Astrocyte of the cerebellum (primary cell): ENCODE data around the gene CDH9.

ENCODE experiments used
- DNase-seq: peaks from one replicate; pipeline ENCODE4 v3.0.0-alpha.2; 2011; ENCODE audit warnings: low read depth
- H3K4me3 ChIP-seq: 2 replicates; pipeline ENCODE4 v1.5.1; 2011; ENCODE audit warnings: mild to moderate bottlenecking, low read depth, low read length, moderate library complexity
- in situ Hi-C: cut with HindIII; loops from 2 replicates; pipeline ENCODE4 v1.10.0; 2017; ENCODE audit warnings: low sequenced_read_pairs
- TF ChIP-seq, protein P1 (sequence below): IDR thresholded peaks from 2 replicates; pipeline ENCODE4 v1.5.1; 2012; ENCODE audit warnings: low read length, low read depth, moderate library complexity, mild to moderate bottlenecking; ENCODE audit errors: missing control alignments

CDH9 gene, protein sequence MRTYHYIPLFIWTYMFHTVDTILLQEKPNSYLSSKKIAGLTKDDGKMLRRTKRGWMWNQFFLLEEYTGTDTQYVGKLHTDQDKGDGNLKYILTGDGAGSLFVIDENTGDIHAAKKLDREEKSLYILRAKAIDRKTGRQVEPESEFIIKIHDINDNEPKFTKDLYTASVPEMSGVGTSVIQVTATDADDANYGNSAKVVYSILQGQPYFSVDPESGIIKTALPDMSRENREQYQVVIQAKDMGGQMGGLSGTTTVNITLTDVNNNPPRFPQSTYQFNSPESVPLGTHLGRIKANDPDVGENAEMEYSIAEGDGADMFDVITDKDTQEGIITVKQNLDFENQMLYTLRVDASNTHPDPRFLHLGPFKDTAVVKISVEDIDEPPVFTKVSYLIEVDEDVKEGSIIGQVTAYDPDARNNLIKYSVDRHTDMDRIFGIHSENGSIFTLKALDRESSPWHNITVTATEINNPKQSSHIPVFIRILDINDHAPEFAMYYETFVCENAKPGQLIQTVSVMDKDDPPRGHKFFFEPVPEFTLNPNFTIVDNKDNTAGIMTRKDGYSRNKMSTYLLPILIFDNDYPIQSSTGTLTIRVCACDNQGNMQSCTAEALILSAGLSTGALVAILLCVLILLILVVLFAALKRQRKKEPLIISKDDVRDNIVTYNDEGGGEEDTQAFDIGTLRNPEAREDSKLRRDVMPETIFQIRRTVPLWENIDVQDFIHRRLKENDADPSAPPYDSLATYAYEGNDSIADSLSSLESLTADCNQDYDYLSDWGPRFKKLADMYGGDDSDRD

DNA sequence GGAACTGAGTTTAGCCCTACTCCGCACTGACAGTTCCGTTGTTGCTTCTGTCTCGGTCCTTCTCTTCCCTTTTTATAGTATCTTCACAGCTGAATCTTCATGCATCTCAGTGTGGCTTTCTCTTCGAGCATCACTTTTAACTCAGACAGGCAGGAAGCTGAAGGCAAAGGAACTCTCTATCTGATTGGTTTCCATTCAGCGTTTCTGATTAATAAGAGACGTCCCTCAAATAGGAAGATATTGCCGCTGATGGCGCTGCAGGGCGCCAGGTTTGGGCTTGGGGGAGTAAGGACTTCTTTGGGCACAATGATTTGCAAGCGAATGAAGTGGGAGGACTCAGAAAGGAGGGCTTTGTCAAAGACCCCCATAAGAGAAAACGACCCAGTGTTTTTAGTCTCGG, at the start of gene CDH9:
TSS of gene CDH9 (minus strand) at position 111 of the 400 bp plus-strand sequence. CDS start 50,253 bp downstream, outside the sequence.
- peak within 1 kb of the TSS; percentile 11 for H3K4me3 ChIP-seq
- in situ Hi-C loops, result no loop called here
- no peak for DNase-seq
- TF ChIP-seq, protein P1, sequence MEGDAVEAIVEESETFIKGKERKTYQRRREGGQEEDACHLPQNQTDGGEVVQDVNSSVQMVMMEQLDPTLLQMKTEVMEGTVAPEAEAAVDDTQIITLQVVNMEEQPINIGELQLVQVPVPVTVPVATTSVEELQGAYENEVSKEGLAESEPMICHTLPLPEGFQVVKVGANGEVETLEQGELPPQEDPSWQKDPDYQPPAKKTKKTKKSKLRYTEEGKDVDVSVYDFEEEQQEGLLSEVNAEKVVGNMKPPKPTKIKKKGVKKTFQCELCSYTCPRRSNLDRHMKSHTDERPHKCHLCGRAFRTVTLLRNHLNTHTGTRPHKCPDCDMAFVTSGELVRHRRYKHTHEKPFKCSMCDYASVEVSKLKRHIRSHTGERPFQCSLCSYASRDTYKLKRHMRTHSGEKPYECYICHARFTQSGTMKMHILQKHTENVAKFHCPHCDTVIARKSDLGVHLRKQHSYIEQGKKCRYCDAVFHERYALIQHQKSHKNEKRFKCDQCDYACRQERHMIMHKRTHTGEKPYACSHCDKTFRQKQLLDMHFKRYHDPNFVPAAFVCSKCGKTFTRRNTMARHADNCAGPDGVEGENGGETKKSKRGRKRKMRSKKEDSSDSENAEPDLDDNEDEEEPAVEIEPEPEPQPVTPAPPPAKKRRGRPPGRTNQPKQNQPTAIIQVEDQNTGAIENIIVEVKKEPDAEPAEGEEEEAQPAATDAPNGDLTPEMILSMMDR, result no peak

DNA sequence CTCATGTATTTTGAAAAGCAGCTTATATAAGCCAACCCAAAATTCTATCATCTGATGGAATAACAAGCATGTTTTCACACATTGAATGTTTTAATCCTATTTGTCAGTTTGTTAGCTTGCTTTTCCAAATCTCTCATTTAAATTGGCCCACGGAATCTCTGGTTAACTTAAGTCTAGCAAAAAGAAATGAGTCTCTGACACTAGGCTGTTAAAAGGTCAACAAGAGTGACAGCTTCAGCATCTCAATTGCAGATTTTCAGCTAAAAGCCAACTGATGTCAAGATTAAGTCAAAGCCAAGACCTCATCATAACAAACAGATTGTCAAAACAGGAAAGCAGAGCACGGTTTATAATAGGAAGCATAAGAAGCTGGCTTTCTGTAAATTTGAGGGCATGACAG, 49.4 kb upstream of the CDH9 start:
- TF ChIP-seq, protein P1, result no peak

DNA sequence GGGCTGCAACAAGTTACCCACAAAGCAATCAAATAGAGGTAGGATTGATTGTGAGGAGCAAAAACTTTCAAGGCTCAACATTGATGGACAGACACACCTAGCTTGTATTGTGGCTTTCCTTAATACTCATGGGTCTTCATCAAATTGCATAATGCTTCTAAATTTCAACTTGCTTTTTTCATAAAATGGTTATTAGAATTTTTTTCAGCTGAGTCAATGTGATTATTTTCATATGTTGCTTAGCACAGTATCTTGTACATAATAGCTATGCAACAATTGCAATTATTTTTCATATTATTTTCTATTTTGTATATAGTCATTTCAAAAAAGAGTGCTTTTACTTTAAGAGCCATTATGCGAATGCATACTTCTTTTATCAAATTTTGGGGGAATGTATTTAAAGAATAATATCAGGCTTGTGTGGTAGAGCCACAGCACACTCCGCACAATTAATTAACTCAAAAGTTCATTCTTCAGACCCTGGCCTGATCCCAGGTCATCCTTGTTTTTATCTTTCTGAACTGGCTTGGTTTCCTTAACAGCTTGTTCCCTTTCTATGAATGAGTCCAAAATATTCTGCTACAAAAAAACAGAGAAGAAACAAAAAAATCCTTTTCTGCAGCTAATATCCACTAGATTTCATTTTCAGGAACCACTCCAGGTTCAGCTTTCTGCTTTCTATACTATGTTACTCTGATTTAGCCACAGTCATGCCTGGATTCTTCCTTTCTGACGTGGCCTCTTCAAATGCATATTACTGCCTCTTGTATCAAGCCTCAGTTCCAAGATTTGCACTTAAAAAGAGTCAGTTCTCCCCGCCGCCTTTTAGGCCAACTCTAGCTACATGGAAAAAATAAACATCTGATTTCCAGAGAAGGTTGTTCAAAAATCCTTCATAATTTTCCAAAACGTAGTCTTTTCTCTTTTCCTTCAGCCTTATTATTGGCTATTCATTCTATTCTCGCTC, 45.3 kb upstream of the CDH9 start:
- DNase-seq, result peak; percentile 32
- H3K4me3 ChIP-seq, result no peak overlapping the region
- in situ Hi-C loops, result no loop called here
- TF ChIP-seq, protein P1, result no peak

More for the DNA sequence above, 49.4 kb upstream of the CDH9 start:
- no peak overlapping the region for H3K4me3 ChIP-seq
- in situ Hi-C loops, result no loop called here
- DNase-seq, result no peak

DNA sequence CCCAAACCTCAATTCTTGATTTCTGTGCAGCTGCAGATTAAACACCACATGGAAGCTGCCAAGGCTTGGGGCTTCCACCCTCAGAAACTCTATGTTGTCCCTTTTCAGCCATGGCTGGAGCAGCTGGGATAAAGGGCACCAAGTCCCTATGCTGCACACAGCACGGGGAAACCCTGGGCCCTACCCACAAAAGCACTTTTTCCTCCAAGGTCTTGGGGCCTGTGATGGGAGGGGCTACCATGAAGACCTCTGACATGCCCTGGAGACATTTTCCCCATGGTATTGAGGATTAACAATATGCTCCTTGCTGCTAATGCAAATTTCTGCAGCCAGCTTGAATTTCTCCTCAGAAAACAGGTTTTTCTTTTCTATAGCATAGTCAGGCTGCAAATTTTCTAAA, 41.8 kb upstream of the CDH9 start:
- no peak for DNase-seq
- TF ChIP-seq, protein P1, result no peak
- in situ Hi-C loops, result no loop called here
- H3K4me3 ChIP-seq, result no peak overlapping the region

DNA sequence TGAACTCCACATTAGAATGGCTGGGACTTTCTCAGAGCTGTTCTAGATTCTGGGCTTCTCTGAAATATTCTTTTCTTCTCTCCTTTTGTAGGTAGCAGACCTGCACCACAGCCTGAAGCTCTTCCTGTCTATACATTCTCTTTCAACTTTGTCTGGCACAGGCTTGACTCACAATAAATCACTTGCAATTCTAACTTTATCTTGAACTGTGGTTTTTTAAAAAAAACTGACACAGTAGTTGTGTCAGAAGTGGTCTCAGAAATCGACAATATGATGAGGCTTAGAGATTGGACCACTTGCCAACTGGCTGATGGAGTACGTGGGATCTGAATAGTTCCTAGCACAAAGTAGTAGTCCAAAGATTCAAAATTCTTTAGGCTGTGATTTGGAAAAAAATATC, 24.1 kb upstream of the CDH9 start:
- TF ChIP-seq, protein P1, result no peak
- no peak for DNase-seq
- no peak overlapping the region for H3K4me3 ChIP-seq
- in situ Hi-C loops, result no loop called here

DNA sequence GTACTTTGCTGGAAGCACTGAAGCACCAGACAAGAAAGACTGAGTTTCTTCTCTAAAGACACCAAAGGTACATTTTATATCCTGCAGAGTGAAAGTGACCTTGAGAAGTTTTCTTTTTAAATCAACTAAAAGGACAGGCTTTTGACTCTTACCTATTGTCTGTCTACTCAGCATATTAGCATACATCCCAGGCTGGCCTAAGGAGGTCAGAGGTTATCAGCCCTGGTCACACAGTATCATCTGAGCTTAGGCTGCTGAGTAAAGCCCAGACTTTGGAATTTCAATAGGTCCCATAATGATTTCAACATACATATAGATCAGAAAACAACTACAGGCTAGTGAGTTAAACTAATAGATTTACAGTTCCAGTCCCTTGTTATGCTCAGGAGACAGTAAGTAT, 10.1 kb upstream of the CDH9 start:
- DNase-seq, result no peak
- no peak overlapping the region for H3K4me3 ChIP-seq
- in situ Hi-C loops, result no loop called here
- TF ChIP-seq, protein P1, result no peak
